HG03469 (cell line): ENCODE measurements around the gene TMEM175.

ENCODE experiments used
- ATAC-seq: cut with Tn5 transposase; IDR thresholded peaks from one replicate; pipeline ENCODE4 v1.9.1; 2021; ENCODE audit warnings: mild to moderate bottlenecking, moderate library complexity, moderate number of reproducible peaks; ENCODE audit not compliant: unreplicated experiment

Gene TMEM175

GRCh38 chr4:957231-957580 is 24.9 kb downstream of the TMEM175 start:
- ATAC-seq: no peak

GRCh38 chr4:957581-958313 is 25.5 kb downstream of the TMEM175 start:
- ATAC-seq: no peak

GRCh38 chr4:958314-958665 is 26.0 kb downstream of the TMEM175 start:
- no peak for ATAC-seq

GRCh38 chr4:958696-959337 is 26.6 kb downstream of the TMEM175 start:
- ATAC-seq: no peak

- no peak for ATAC-seq
These were observed 27.3 kb downstream of the TMEM175 start for GRCh38 chr4:959338-960139.

- no peak for ATAC-seq
These were observed 27.9 kb downstream of the TMEM175 start for GRCh38 chr4:960140-960635.

- no peak for ATAC-seq
These were observed 28.5 kb downstream of the TMEM175 start for GRCh38 chr4:960636-961350.

- no peak for ATAC-seq
These were observed 29.3 kb downstream of the TMEM175 start for GRCh38 chr4:961351-962230.

GRCh38 chr4:962231-963208 is 30.3 kb downstream of the TMEM175 start:
- ATAC-seq: no peak

GRCh38 chr4:963276-964225 is 31.3 kb downstream of the TMEM175 start:
- ATAC-seq: no peak

- ATAC-seq: no peak
These were observed 32.2 kb downstream of the TMEM175 start for GRCh38 chr4:964346-965025.

GRCh38 chr4:965048-965765 is 32.9 kb downstream of the TMEM175 start:
- ATAC-seq: no peak

GRCh38 chr4:965766-966134 is 33.5 kb downstream of the TMEM175 start:
- no peak for ATAC-seq

GRCh38 chr4:966266-967112 is 34.2 kb downstream of the TMEM175 start:
- no peak for ATAC-seq

GRCh38 chr4:967113-968104 is 35.1 kb downstream of the TMEM175 start:
- no peak for ATAC-seq
